CD4-positive, alpha-beta T cell (primary cell): Measurements from ENCODE around the gene SLC15A5. TPM values are rescaled to one million over a fixed set of nuclear protein-coding genes. Genes with fewer than 3 reads are reported as not detected.

Source experiments
- ATAC-seq: fragments of 200-7000 bp; cut with Tn5 transposase; one replicate; pipeline ENCODE4 v1.10.0; 2022; ENCODE audit warnings: mild to moderate bottlenecking; ENCODE audit not compliant: poor library complexity
- CTCF ChIA-PET: fragments of 350-600 bp; sonication (Branson Sonifier 250); formaldehyde crosslinking; loops from one replicate; lab custom pipeline; 2021; ENCODE audit warnings: antibody characterized with exemption, inconsistent platforms; lab: Charles Lee
- POLR2A ChIA-PET: fragments of 350-600 bp; sonication (Branson Sonifier 250); formaldehyde crosslinking; loops from one replicate; lab custom pipeline; 2021; ENCODE audit warnings: antibody characterized with exemption, inconsistent platforms; lab: Charles Lee
- DNase-seq, 14 experiments: peaks; one replicate each; pipeline ENCODE4 v3.0.0-alpha.2; 2013 to 2020; ENCODE audit warnings: mixed read lengths in 2 of 14
- H3K27ac ChIP-seq, 2 donors: one replicate each; pipeline versions ENCODE4 v1.5.1 to v1.7.0; 2013; ENCODE audit warnings: low read length in 2 of 2, low read depth in 1 of 2, mild to moderate bottlenecking in 1 of 2
- H3K27me3 ChIP-seq, 2 experiments: 1 replicate in 1 of 2; 2 replicates in 1 of 2; pipeline versions ENCODE4 v1.6.1 to v1.7.0; 2013; ENCODE audit warnings: low read length in 2 of 2, control low read depth in 1 of 2, mild to moderate bottlenecking in 1 of 2, moderate library complexity in 1 of 2; ENCODE audit not compliant: insufficient read depth in 2 of 2, control insufficient read depth in 1 of 2
- H3K36me3 ChIP-seq: one replicate; pipeline ENCODE4 v1.6.1; 2013; ENCODE audit warnings: low read length, control low read depth; ENCODE audit not compliant: insufficient read depth
- H3K4me1 ChIP-seq: one replicate; pipeline ENCODE4 v1.6.1; 2013; ENCODE audit warnings: low read length, control low read depth; ENCODE audit not compliant: insufficient read depth
- H3K4me3 ChIP-seq: one replicate; pipeline ENCODE4 v1.5.1; 2013; ENCODE audit warnings: mild to moderate bottlenecking, low read length, moderate library complexity
- H3K9me3 ChIP-seq, 2 experiments: 1 replicate in 1 of 2; 2 replicates in 1 of 2; pipeline versions ENCODE4 v1.6.1 to v1.7.0; 2013; ENCODE audit warnings: low read length in 2 of 2, mild to moderate bottlenecking in 2 of 2, control low read depth in 1 of 2, moderate library complexity in 1 of 2; ENCODE audit not compliant: control insufficient read depth in 1 of 2, insufficient read depth in 1 of 2
- H3K27ac Mint-ChIP-seq: one replicate; pipeline ENCODE4 v1.8.0; 2020; ENCODE audit warnings: mixed read lengths
- H3K27me3 Mint-ChIP-seq: one replicate; pipeline ENCODE4 v1.8.0; 2021; ENCODE audit warnings: mixed read lengths
- H3K36me3 Mint-ChIP-seq: one replicate; pipeline ENCODE4 v1.8.0; 2021; ENCODE audit warnings: low read depth, mixed read lengths
- H3K4me1 Mint-ChIP-seq: one replicate; pipeline ENCODE4 v1.8.0; 2021; ENCODE audit warnings: low read depth, mixed read lengths
- H3K4me3 Mint-ChIP-seq: one replicate; pipeline ENCODE4 v1.8.0; 2020; ENCODE audit warnings: mild to moderate bottlenecking, mixed read lengths
- H3K9me3 Mint-ChIP-seq: one replicate; pipeline ENCODE4 v1.8.0; 2020; ENCODE audit warnings: mixed read lengths
- CTCF ChIP-seq: fragments of 200-600 bp; IDR thresholded peaks from one replicate; pipeline ENCODE4 v1.8.0; 2022; ENCODE audit warnings: antibody characterized with exemption, mild to moderate bottlenecking
- intact Hi-C, 2 experiments: fragments of 100-400 bp; cut with DNase I in 1 of 2; cut with micrococcal nuclease in 1 of 2; formaldehyde crosslinking; loops; one replicate each; pipeline versions ENCODE4 v1.15.1 to v1.9.0; 2023 to 2025; cut with DNase I, micrococcal nuclease
- total RNA-seq, 174 experiments: library from RNA in 2 of 174; stranded (reverse) in 2 of 174; gene quantifications; one replicate each; pipeline ENCODE4 v1.2.3 and lab custom pipeline; 2021 to 2026

Gene SLC15A5
- total RNA-seq, 2 experiments from 2014 or later = not detected

GRCh38 chr12:16148938-16149337 is 128.5 kb downstream of the SLC15A5 start:
- CTCF ChIA-PET = no interaction called here
- no peaks in the 10 kb centered on the region for H3K36me3 Mint-ChIP-seq
- DNase-seq = no peak
- H3K4me1 Mint-ChIP-seq = no peaks in the 10 kb centered on the region
- Histone ChIP-seq H3K27me3 (no peaks in the 10 kb centered on the region), H3K27ac (no peak overlapping the region), H3K36me3 (no peaks in the 10 kb centered on the region), H3K9me3 (no peaks in the 10 kb centered on the region), H3K4me3 (no peak overlapping the region), H3K4me1 (no peaks in the 10 kb centered on the region)
- intact Hi-C loops = no loop called here
- no peak overlapping the region for H3K4me3 Mint-ChIP-seq
- H3K27me3 Mint-ChIP-seq = no peaks in the 10 kb centered on the region
- no peak for ATAC-seq
- H3K27ac Mint-ChIP-seq = no peak overlapping the region
- TF ChIP-seq CTCF = no peak
- peaks cover 2% of the 10 kb centered on the region for H3K9me3 Mint-ChIP-seq
- POLR2A ChIA-PET = no interaction called here

Other genes starting within 250 kb of the SLC15A5 start
- 1 to 10 TPM in 1 of 2 experiments, not detected in 1; 1.4 TPM for gene MGST1, start 70.0 kb upstream of the SLC15A5 start, total RNA-seq